Stimulated activated CD8-positive, alpha-beta memory T cell treated with anti-CD3 and anti-CD28 coated beads, Interleukin-2, amount 100 ng/mL, for 1 hour (primary cell): ENCODE measurements around the gene TIMM44.
"Not testable (repeated sequence)": the region's sequence is repeated elsewhere in the genome, so short reads cannot be mapped to it uniquely, and the experiment has no call there.

ENCODE experiments used
- DNase-seq, 2 donors: peaks; one replicate each; pipeline ENCODE4 v3.0.0-alpha.2; 2020; ENCODE audit warnings: low read depth in 2 of 2

The TIMM44 gene

GRCh38 chr19:7947939-7948338 is 4.5 kb upstream of the TIMM44 start:
- no peak for DNase-seq

- DNase-seq: peak; percentile 67 to 74
Measured at GRCh38 chr19:7944177-7944761, 803 bp upstream of the TIMM44 start.

GRCh38 chr19:7942981-7943443 is 454 bp downstream of the TIMM44 start:
- no peak for DNase-seq

GRCh38 chr19:7941895-7942596 is 1.4 kb downstream of the TIMM44 start:
- no peak for DNase-seq

GRCh38 chr19:7940841-7941240 is 2.6 kb downstream of the TIMM44 start:
- no peak for DNase-seq

GRCh38 chr19:7934766-7935165 is 8.7 kb downstream of the TIMM44 start:
- no peak for DNase-seq

- no peak for DNase-seq
Measured at GRCh38 chr19:7933828-7934725, 9.4 kb downstream of the TIMM44 start.

GRCh38 chr19:7933411-7933810 is 10.1 kb downstream of the TIMM44 start:
- no peak for DNase-seq

GRCh38 chr19:7932930-7933300 is 10.6 kb downstream of the TIMM44 start:
- DNase-seq: no peak

GRCh38 chr19:7932276-7932929 is 11.1 kb downstream of the TIMM44 start:
- no peak for DNase-seq

GRCh38 chr19:7931221-7932061 is 12.0 kb downstream of the TIMM44 start:
- no peak for DNase-seq

GRCh38 chr19:7930765-7931164 is 12.7 kb downstream of the TIMM44 start:
- DNase-seq: no peak

- not testable (repeated sequence) for DNase-seq
Measured at GRCh38 chr19:7930030-7930429, 13.4 kb downstream of the TIMM44 start.

- DNase-seq: peak; percentile 45 to 50
Measured at GRCh38 chr19:7928741-7929701, 14.4 kb downstream of the TIMM44 start.

GRCh38 chr19:7928334-7928706 is 15.1 kb downstream of the TIMM44 start:
- DNase-seq: no peak

- DNase-seq: no peak
Measured at GRCh38 chr19:7927605-7928333, 15.7 kb downstream of the TIMM44 start.

GRCh38 chr19:7926727-7927604 is 16.5 kb downstream of the TIMM44 start:
- no peak for DNase-seq

- DNase-seq: peak; percentile 61 to 69
Measured at GRCh38 chr19:7926021-7926726, 17.3 kb downstream of the TIMM44 start, which contains the start of gene CTXN1. CTXN1 (minus strand) TSS chr19:7926135; CDS start chr19:7925538, 597 bp downstream.
